K562 treated with DMSO at 1 percent for 12 hours (cell line): ENCODE data around the gene LASP1. TPM values are rescaled to one million over a fixed set of nuclear protein-coding genes. Genes with fewer than 3 reads are reported as not detected.

ENCODE experiments used
- total RNA-seq: library from RNA; unstranded; fragments of 300-600 nt; gene quantifications from 2 replicates; pipeline ENCODE4 v1.2.3, GENCODE V29; 2022; ENCODE audit not compliant: insufficient read depth

Gene LASP1
- 85.3 and 158 TPM in 2 replicates for total RNA-seq

GRCh38 chr17:38869526-38870258, at the start of gene LASP1:
LASP1 (plus strand) TSS chr17:38870058; CDS start chr17:38870190, 132 bp downstream.

GRCh38 chr17:38824899-38825761, 44.7 kb upstream of the LASP1 start, which contains the start of gene CWC25:
CWC25 (minus strand) TSS chr17:38825321; CDS start chr17:38825183, 138 bp downstream.

GRCh38 chr17:38853292-38854219, 16.3 kb upstream of the LASP1 start, which contains the start of gene RPL23:
RPL23 (minus strand) TSS chr17:38853721; CDS start chr17:38853710, 11 bp downstream.

GRCh38 chr17:38925263-38925995, 55.6 kb downstream of the LASP1 start, which contains the start of gene LASP1NB:
LASP1NB (plus strand) TSS chr17:38925614.

GRCh38 chr17:38967290-38967738, 97.5 kb downstream of the LASP1 start, which contains the start of gene FBXO47:
FBXO47 (minus strand) TSS chr17:38967403; CDS start chr17:38963025, 4,378 bp downstream.

Other genes starting within 250 kb of the LASP1 start
- gene EPOP, start 195.1 kb upstream of the LASP1 start, total RNA-seq, result 2.7 and 4.6 TPM in 2 replicates
- 13.8 and 35.5 TPM in 2 replicates for gene MLLT6, start 164.8 kb upstream of the LASP1 start, total RNA-seq
- gene CISD3, start 139.7 kb upstream of the LASP1 start, total RNA-seq, result 16.0 and 22.7 TPM in 2 replicates
- 14.9 and 27.4 TPM in 2 replicates for gene PCGF2, start 121.7 kb upstream of the LASP1 start, total RNA-seq
- gene PSMB3, start 117.3 kb upstream of the LASP1 start, total RNA-seq, result 416 and 604 TPM in 2 replicates
- 12.0 and 34.9 TPM in 2 replicates for gene PIP4K2B, start 70.5 kb upstream of the LASP1 start, total RNA-seq
- 9.0 and 13.9 TPM in 2 replicates for gene CWC25, start 44.7 kb upstream of the LASP1 start, total RNA-seq
- 2,823 and 3,691 TPM in 2 replicates for gene RPL23, start 16.3 kb upstream of the LASP1 start, total RNA-seq
- gene FBXO47, start 97.3 kb downstream of the LASP1 start, total RNA-seq, result not detected in 2 replicates